GM21717 (cell line): ENCODE measurements around the gene PLCL2.

ENCODE experiments used
- ATAC-seq: cut with Tn5 transposase; IDR thresholded peaks from one replicate; pipeline ENCODE4 v1.9.1; 2021; ENCODE audit warnings: mild to moderate bottlenecking, moderate library complexity; ENCODE audit not compliant: unreplicated experiment

Gene PLCL2

DNA sequence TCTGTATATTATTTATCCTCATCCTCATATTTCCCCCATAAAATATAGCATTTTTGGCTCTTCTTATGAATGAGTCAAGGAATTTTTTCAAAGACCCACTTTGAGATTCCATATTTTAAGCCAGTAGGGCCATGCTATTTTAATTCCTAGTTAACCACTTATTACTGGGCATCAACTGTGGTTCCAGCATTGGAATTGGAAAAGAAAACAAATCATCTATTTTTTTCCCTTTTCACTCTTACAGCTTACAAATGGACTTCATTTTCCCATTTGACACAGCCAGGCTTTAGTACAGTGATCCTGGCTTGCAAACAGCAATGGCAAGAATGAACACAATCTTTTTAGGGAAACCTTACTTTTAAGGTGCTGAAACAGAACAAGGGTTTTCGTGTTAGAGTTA lies 19.4 kb upstream of the PLCL2 start:
- no peak for ATAC-seq

DNA sequence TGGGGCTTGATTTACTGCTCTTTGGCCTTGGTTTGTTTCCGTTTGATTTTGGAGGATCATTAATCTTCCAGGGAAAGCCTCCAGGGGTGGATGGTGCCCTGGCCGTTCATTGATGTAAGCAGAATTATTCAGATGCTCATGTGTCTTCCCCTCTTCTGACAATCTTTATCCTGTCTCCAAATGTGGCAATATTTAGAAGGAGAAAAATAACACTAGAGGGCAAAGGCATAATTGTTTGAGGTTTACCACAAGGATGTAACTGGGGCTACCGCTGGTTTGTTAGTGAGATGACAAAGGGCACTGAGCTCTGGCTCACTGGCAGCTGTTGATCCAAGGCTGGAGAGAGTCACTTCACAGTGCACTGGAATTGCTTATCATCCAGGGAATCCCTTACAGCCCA lies 18.2 kb upstream of the PLCL2 start:
- no peak for ATAC-seq

DNA sequence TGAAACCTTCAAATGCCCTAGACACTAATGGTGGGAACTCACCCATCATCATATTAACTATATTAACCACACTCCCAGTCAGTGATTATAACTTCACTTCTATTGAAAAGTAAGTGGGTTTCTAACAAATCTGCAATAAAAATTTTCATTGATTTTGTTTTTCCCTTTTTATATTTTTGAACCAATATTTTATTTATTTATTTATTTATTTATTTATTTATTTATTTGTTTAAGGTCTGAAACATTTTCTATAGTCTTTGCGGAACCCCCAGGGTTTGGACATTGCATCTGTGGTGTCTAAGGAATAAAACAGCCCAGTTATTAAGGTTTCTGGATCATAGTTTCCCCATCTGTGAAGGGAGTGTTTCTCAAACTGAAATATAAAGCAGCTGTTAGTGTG lies 16.2 kb upstream of the PLCL2 start:
- no peak for ATAC-seq

- no peak for ATAC-seq
These were observed 15.3 kb upstream of the PLCL2 start for GRCh38 chr3:16869261-16870005.

GRCh38 chr3:16871915-16872842 lies 12.6 kb upstream of the PLCL2 start:
- no peak for ATAC-seq

DNA sequence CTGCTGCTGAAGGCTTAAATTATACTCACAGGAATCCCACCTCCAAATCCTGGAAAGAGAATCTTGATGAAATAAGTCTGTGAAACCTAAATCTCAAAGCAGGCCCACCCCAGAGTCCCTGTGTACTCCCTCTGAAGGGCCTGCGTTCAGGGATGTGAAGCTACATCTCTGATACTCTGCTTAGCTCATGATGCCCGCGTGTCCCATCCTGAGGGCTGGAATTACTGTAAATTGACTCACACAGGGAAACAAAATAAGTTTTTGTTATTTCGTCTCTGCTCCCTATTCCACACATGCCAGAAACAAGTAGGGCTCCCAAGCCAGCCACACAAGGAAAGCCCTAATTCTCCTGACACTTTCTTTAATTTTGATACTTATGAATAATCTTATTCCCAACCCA lies 10.9 kb upstream of the PLCL2 start:
- ATAC-seq: no peak

GRCh38 chr3:16875876-16876550 lies 8.7 kb upstream of the PLCL2 start:
- no peak for ATAC-seq

DNA sequence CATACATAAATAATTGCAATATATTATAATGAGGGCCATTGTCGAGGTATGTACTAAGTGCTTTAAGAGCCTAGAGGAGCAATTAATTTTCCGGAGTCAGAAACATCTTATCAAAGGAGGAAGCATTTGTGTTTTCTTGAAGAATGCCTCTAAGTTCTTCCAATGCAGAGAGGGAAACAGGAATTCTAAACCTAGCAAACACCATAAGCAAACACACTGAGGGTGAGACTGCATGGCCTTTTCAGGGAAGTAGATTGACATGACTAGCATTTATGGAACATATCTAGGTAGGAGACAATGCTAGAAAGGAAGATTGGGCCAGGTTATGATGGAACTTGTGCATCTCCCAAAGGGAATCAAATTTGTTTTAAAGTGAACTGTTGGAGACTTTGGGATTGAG lies 7.2 kb upstream of the PLCL2 start:
- no peak for ATAC-seq

DNA sequence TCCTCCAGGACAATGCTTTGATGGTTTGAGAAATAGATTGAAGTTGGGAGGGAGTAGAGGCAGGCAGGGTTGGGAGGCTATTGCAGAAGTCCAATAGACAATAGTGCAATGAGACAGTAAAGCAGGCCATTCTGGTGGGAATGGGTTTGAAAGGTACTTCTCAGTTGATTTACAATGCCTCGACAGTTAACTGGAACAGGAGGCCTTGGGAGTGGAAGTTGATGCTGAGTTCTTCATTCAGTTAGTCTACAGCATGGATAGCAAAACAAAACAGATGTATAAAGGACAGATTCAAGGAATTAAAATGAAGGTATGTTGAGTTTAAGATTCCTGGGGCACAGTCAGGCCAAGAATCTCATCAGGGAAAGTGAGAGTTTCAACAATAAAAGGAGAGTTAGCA lies 6.8 kb upstream of the PLCL2 start:
- no peak for ATAC-seq

GRCh38 chr3:16881896-16882630 lies 2.7 kb upstream of the PLCL2 start:
- ATAC-seq: no peak

GRCh38 chr3:16883057-16883722 lies 1.6 kb upstream of the PLCL2 start:
- no peak for ATAC-seq

GRCh38 chr3:16883723-16884083 lies 1.1 kb upstream of the PLCL2 start:
- no peak for ATAC-seq

DNA sequence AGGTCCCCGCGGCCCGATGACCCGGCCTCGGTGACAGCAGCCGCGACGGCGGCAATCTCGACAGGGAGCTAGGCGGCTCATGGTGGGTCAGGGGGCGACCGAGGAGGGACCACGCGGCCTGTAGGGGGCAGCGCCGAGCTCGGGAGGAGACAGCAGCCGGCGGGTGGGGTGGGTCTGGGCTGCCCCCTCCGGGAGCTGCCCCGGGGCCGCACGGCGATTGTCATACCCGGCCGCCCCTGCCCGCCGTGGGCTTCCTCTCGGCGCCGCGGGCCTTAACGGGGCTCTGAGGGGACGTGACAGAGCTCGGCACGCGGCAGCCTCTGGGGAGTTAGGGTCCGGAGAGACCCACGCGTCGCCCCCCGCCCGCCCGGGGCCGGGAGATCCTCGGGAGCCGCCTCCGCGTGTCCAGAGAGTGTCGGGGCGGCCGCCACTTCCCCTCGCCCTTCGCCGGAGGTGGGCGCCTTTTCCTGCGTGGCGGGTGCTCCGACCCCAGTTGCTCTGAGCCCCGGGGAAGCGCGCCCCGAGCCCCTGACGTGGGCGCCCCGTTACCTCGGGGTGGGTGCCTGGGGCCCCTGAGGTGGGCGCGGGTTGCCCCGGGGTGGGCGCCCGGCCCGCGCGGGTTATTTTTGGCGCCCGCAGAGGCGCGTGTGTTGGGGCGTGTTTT lies 539 bp upstream of the PLCL2 start:
- peak; percentile 38 for ATAC-seq

DNA sequence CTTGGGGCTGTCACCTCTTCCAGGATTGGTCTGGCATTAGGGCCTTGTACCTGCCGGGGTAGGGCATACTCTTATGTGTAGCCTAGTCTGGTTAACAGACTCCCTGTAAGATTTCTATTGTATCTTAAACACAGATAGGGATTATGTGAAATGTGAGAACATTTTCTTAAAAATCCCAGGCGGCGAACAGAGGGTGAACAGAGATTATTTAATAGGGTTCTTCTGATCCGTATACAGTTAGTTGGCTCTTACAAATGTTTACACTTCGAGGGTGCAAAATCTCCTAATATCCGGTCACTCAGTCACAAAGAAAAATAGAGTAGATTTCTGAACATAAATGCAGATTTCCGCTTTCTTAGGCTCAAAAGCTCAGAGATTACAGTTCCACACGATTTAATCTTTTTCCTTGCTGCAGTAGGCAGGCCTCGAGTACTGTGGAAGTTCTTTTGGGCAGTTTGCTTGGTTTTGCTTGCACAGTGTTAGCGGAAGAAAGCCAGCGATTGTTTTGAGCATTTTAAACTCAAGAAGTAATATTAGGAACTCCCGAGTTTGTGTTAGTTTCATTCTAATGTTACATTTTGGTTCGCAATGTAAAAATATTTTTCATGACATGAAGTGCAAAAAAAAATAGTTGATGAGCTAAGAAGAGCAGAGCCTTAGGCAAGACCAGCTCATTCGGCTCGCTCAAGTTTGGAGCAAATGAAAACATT lies 993 bp downstream of the PLCL2 start:
- peak; percentile 47 for ATAC-seq

- ATAC-seq: no peak
These were observed 1.5 kb downstream of the PLCL2 start for GRCh38 chr3:16886303-16886683.

DNA sequence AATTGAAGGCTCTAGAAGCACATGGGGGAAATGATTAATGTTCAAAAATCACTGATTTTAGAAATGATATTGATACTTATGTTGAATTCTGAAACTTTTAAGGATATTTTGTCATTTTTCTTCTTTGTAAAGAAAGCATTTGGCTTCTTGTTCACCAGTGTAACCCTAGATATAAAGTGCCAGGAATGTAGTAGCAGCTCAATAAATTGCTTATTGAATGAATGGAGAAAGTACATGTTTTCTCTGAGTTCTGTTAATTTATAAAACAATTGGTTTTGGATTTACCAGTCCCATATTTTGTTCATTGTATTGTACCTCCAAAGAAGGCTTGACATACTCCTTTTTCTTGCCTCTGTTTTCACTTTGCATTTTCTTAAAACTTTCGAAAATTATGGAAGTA lies 2.4 kb downstream of the PLCL2 start:
- ATAC-seq: no peak

DNA sequence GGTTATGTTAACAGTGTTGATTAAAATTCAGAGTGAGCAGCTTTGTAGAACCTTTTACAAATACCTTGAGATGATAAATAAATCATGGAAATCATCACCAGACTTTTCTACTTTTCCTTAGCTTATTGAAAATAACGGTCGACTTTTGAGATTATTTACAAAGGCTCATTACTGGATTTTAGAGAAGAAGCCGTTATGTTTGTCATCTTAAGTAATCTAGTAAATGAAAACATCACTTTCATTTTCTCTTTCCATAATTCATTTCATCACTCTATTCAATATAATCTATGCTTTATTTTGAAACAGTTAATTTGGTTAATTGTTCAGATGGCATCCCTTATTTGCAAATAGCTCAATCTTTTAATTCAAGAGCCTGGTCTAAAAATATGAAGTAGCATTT lies 3.6 kb downstream of the PLCL2 start:
- ATAC-seq: no peak

- peak; percentile 52 for ATAC-seq
These were observed 4.2 kb downstream of the PLCL2 start for GRCh38 chr3:16888785-16889607.
